Natural killer cell (primary cell): ENCODE data around the gene GLYATL3. TPM values are rescaled to one million over a fixed set of nuclear protein-coding genes. Genes with fewer than 3 reads are reported as not detected.
"Not testable (repeated sequence)": the region's sequence is repeated elsewhere in the genome, so short reads cannot be mapped to it uniquely, and the experiment has no call there.

ENCODE experiments used
- ATAC-seq, 3 donors: fragments of 150-1000 bp in 2 of 3; fragments of 200-7000 bp in 1 of 3; cut with Tn5 transposase; 1 replicate in 1 of 3; 2 replicates in 2 of 3; pipeline ENCODE4 v1.10.0; 2021; ENCODE audit warnings: mild to moderate bottlenecking in 2 of 3, moderate library complexity in 2 of 3
- DNase-seq, 2 donors: peaks; one replicate each; pipeline versions ENCODE4 v3.0.0 to v3.0.0-alpha.2; 2013 to 2021; ENCODE audit warnings: mixed read lengths in 1 of 2
- H3K27ac ChIP-seq: one replicate; pipeline ENCODE4 v1.5.1; 2013; ENCODE audit warnings: mild to moderate bottlenecking, low read length
- H3K27me3 ChIP-seq: one replicate; pipeline ENCODE4 v1.6.1; 2013; ENCODE audit warnings: low read length; ENCODE audit not compliant: control insufficient read depth, insufficient read depth
- H3K36me3 ChIP-seq: one replicate; pipeline ENCODE4 v1.6.1; 2013; ENCODE audit warnings: low read length; ENCODE audit not compliant: control insufficient read depth, insufficient read depth
- H3K4me1 ChIP-seq: one replicate; pipeline ENCODE4 v1.6.1; 2013; ENCODE audit warnings: low read length; ENCODE audit not compliant: control insufficient read depth, insufficient read depth
- H3K4me3 ChIP-seq: one replicate; pipeline ENCODE4 v1.5.1; 2013; ENCODE audit warnings: low read length
- H3K9me3 ChIP-seq: one replicate; pipeline ENCODE4 v1.6.1; 2013; ENCODE audit warnings: low read length; ENCODE audit not compliant: control insufficient read depth, insufficient read depth
- H3K27ac Mint-ChIP-seq, 2 donors: one replicate each; pipeline ENCODE4 v1.8.0; 2022; ENCODE audit warnings: mild to moderate bottlenecking in 2 of 2, mixed read lengths in 2 of 2, moderate library complexity in 1 of 2
- H3K27me3 Mint-ChIP-seq, 2 donors: one replicate each; pipeline ENCODE4 v1.8.0; 2022; ENCODE audit warnings: low read depth in 2 of 2, mixed read lengths in 2 of 2
- H3K36me3 Mint-ChIP-seq: one replicate; pipeline ENCODE4 v1.8.0; 2022; ENCODE audit warnings: mixed read lengths
- H3K4me1 Mint-ChIP-seq, 2 donors: one replicate each; pipeline ENCODE4 v1.8.0; 2022; ENCODE audit warnings: mixed read lengths in 2 of 2
- H3K4me3 Mint-ChIP-seq: one replicate; pipeline ENCODE4 v1.8.0; 2022; ENCODE audit warnings: mild to moderate bottlenecking, moderate library complexity, mixed read lengths
- H3K9me3 Mint-ChIP-seq, 2 donors: one replicate each; pipeline ENCODE4 v1.8.0; 2022; ENCODE audit warnings: mixed read lengths in 2 of 2
- CTCF ChIP-seq: fragments of 200-600 bp; IDR thresholded peaks from one replicate; pipeline ENCODE4 v1.8.0; 2022; ENCODE audit warnings: antibody characterized with exemption
- WGBS: methylation state at CpG from one replicate; pipeline ENCODE4 v1.1.7; 2013; ENCODE audit warnings: missing lambda C conversion rate; ENCODE audit not compliant: insufficient coverage; 5-methylcytosine and 5-hydroxymethylcytosine counted together
- intact Hi-C: fragments of 100-400 bp; cut with micrococcal nuclease; formaldehyde crosslinking; loops from one replicate; pipeline ENCODE4 v1.14.2; 2022
- total RNA-seq, 4 donors: library from RNA; stranded (reverse); fragments of 120-200 nt in 1 of 4; gene quantifications; one replicate each; pipeline versions ENCODE4 v1.2.3 to v1.2.4, GENCODE V29; 2013 to 2022

GLYATL3 gene
- total RNA-seq, 3 donors from 2014 or later (not counting 1 experiment from before 2014, with no cell fraction given): not detected

DNA sequence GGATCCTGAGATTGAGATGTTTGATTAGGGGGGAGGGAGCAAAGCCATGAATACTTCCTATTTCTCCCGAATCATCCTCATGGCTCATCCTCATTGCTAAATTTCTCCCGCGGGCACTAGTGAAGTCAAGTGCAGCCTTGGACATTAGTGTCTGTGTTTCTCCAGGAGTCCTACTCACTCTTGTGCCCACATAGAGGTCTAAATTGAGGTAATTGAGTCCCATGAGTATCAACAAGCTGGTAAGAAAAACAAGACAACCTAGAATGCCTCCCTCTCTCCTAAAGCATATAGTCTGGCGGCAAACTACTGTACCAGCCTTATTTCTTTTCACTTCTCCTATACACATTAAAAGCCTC is 36.1 kb upstream of the GLYATL3 start:
- Mint-ChIP-seq H3K36me3 (no peaks in the 10 kb centered on the region), H3K27ac (peak overlapping the region; percentile 93 to 97), H3K9me3 (no peaks in the 10 kb centered on the region), H3K4me1 (peaks cover 40 to 52% of the 10 kb centered on the region in 2 donors), H3K27me3 (no peaks in the 10 kb centered on the region), H3K4me3 (peak overlapping the region; percentile 98)
- H3K9me3 ChIP-seq: no peaks in the 10 kb centered on the region
- WGBS: 0% methylated on average over 3 of the region's 4 CpGs
- peaks cover 12% of the 10 kb centered on the region for H3K4me1 ChIP-seq
- DNase-seq: no peak
- H3K27me3 ChIP-seq: no peaks in the 10 kb centered on the region
- peak overlapping the region; percentile 72 for H3K4me3 ChIP-seq
- H3K36me3 ChIP-seq: no peaks in the 10 kb centered on the region
- ATAC-seq: no peak
- peak overlapping the region; percentile 87 for H3K27ac ChIP-seq
- intact Hi-C loops: no loop called here
- no peak for TF ChIP-seq CTCF

DNA sequence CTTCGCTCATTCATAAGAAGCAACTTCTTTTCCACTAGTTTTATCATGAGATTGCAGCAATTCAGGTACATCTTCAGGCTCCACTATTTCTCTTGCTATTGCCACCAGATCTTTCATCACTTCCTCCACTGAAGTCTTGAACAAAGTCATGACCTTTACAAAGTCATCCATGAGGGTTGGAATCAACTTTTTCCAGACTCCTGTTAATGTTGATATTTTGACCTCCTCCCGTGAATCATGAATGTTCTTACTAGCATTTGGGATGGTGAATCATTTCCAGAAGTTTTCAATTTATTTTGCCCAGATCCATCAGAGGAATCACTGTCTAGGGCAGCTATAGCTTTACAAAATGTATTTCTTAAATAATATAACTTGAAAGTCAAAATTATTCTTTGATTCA is 35.0 kb upstream of the GLYATL3 start:
- peaks cover 12% of the 10 kb centered on the region for H3K4me1 ChIP-seq
- Mint-ChIP-seq H3K27me3 (no peaks in the 10 kb centered on the region), H3K27ac (peak overlapping the region; percentile 58 to 93), H3K36me3 (no peaks in the 10 kb centered on the region), H3K4me1 (peaks cover 40 to 42% of the 10 kb centered on the region in 2 donors), H3K4me3 (peak overlapping the region; percentile 98), H3K9me3 (no peaks in the 10 kb centered on the region)
- no peak overlapping the region for H3K27ac ChIP-seq
- H3K27me3 ChIP-seq: no peaks in the 10 kb centered on the region
- H3K36me3 ChIP-seq: no peaks in the 10 kb centered on the region
- 100% methylated on average over 2 of the region's 2 CpGs for WGBS
- intact Hi-C loops: no loop called here
- ATAC-seq (no peak), DNase-seq (no peak)
- H3K4me3 ChIP-seq: no peak overlapping the region
- no peaks in the 10 kb centered on the region for H3K9me3 ChIP-seq
- TF ChIP-seq CTCF: no peak

- no peaks in the 10 kb centered on the region for H3K9me3 Mint-ChIP-seq
- WGBS: 93% methylated on average over 9 of the region's 9 CpGs
- no peak overlapping the region for H3K4me3 Mint-ChIP-seq
- no peak overlapping the region for H3K27ac ChIP-seq
- H3K9me3 ChIP-seq: no peaks in the 10 kb centered on the region
- no peaks in the 10 kb centered on the region for H3K27me3 Mint-ChIP-seq
- DNase-seq (no peak), ATAC-seq (no peak)
- no peak overlapping the region for H3K27ac Mint-ChIP-seq
- H3K4me1 Mint-ChIP-seq: peaks cover 18 to 19% of the 10 kb centered on the region in 2 donors
- no peaks in the 10 kb centered on the region for H3K27me3 ChIP-seq
- H3K4me3 ChIP-seq: no peak overlapping the region
- intact Hi-C loops: no loop called here
- peaks cover 6% of the 10 kb centered on the region for H3K4me1 ChIP-seq
- TF ChIP-seq CTCF: no peak
- peaks cover 4% of the 10 kb centered on the region for H3K36me3 Mint-ChIP-seq
- peaks cover 7% of the 10 kb centered on the region for H3K36me3 ChIP-seq
These were observed 31.7 kb upstream of the GLYATL3 start for GRCh38 chr6:49468042-49468441.

DNA sequence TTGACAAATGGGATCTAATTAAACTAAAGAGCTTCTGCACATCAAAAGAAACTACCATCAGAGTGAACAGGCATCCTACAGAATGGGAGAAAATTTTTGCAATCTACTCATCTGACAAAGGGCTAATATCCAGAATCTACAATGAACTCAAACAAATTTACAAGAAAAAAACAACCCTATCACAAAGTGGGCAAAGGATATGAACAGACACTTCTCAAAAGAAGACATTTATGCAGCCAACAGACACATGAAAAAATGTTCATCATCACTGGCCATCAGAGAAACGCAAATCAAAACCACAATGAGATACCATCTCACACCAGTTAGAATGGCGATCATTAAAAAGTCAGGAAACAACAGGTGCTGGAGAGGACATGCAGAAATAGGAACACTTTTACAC is 23.2 kb upstream of the GLYATL3 start:
- H3K27ac Mint-ChIP-seq, intact Hi-C loops, H3K27ac ChIP-seq, H3K4me3 Mint-ChIP-seq, DNase-seq, ATAC-seq, H3K27me3 Mint-ChIP-seq, H3K27me3 ChIP-seq, H3K9me3 Mint-ChIP-seq, H3K4me1 ChIP-seq, H3K4me1 Mint-ChIP-seq, H3K4me3 ChIP-seq, H3K36me3 ChIP-seq, H3K9me3 ChIP-seq: not testable (repeated sequence)
- H3K36me3 Mint-ChIP-seq: peaks cover 22% of the 10 kb centered on the region
- 67% methylated on average over 1 of the region's 2 CpGs for WGBS
